T-helper 1 cell treated with Interleukin-12 subunit alpha and Interleukin-12 subunit beta and Interleukin-4 antibody, amounts not matched to agents 30 ng/mL and 1 ng/mL, for 36 hours (primary cell): ENCODE data around the gene SRSF11. TPM values are rescaled to one million over a fixed set of nuclear protein-coding genes. Genes with fewer than 3 reads are reported as not detected.

Experiments used
- intact Hi-C: fragments of 100-400 bp; cut with micrococcal nuclease; formaldehyde crosslinking; loops from one replicate; pipeline ENCODE4 v1.15.1; 2024
- total RNA-seq: library from RNA; stranded (reverse); gene quantifications from 2 replicates; pipeline ENCODE4 v1.2.3, GENCODE V29; 2022

Gene SRSF11
- total RNA-seq, 1 donor from 2014 or later = 198 TPM

DNA sequence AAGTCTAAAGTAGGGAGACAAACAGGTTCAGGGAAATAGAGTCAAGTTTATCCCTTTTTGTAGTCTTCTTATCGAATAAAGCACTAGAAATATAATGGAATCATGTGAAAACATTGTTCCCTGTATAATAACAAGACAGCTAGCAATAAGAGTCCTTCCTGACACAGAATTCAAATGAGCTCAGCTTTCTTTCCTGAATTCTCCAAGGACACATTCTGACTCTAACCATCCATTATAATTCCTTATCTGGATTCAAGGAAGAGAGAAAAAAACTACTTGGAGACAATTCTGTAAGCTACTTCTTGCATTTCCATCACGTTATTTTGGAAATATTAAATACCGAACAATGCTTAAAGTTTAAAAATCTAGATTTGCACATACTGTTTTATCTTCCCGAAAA is 74.6 kb downstream of the SRSF11 start:
- intact Hi-C loops = no loop called here

DNA sequence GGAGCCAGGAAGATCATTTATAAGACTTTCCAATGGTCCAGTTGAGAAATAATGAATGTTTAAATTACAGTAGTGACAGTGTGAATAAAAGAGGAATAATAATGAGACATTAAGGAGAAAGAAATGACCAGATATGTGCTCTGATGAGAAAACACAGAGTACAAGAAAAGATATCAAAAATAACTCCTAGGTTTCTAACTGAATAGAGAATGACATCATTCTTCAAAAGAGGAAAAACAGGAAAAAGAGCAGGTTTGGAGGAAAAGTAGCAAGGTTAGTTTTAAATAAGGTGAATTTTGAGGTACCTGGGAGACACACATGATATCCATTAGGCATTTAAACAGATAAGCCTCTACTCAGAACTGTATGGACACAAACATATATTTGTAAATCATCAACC is 78.3 kb downstream of the SRSF11 start:
- intact Hi-C loops = no loop called here

Other genes starting within 250 kb of the SRSF11 start
- 19.4 and 21.6 TPM in 2 replicates for gene LRRC40, start 15.8 kb upstream of the SRSF11 start, total RNA-seq
- 28.8 and 32.6 TPM in 2 replicates for gene ANKRD13C, start 133.3 kb downstream of the SRSF11 start, total RNA-seq
- gene CTH, start 189.9 kb downstream of the SRSF11 start, total RNA-seq = 6.3 and 6.8 TPM in 2 replicates